ENCODE data around the gene SCTR. TPM values are rescaled to one million over a fixed set of nuclear protein-coding genes. Genes with fewer than 3 reads are reported as not detected.

The SCTR gene
- total and polyA plus RNA-seq, 2 of the 13 experiments (the other 11 are each of a cell fraction or from before 2014, with no cell fraction given), result not detected

DNA sequence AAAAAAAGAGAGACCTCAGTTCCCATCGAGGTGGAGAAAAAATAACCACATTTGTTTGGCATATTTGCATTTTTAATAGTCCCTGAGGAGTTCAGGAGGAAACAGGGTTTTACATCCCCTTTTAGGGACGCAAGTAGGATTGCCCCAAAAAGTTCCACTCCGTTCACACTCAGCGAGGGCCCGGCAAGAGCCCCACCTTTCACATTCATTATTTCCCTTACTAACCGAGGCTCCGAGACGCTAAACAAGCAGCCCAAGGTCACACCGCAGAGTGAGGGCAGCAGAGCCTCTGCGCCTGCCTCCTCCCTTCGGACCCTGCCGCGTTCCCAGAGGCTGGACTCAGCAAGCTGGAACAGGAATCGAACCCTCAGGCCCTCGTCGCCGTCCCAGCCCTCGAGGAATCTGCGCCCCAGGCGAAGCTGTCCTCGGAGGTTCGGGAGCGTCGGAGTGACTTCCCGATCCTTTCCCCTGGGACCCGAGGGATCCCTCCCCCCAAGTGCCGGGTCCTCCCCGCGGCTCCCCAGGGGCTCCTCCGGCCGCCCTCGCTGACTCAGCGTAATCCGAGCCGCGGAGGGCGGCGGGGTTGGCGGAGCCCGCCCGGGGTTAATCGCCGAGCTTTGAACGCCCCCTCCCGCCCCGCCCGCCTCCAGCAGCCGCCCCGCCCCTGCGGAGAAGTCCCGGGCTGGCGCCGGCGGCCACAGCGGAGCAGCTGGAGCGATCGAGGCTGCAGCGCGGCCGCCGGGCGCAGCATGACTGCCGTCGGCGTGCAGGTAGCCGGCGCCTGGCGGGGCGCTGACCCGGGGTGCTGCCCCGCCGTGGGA lies 92.9 kb downstream of the SCTR start, which contains the start of gene TMEM37 (continued):
- TF ChIP-seq, protein P1, sequence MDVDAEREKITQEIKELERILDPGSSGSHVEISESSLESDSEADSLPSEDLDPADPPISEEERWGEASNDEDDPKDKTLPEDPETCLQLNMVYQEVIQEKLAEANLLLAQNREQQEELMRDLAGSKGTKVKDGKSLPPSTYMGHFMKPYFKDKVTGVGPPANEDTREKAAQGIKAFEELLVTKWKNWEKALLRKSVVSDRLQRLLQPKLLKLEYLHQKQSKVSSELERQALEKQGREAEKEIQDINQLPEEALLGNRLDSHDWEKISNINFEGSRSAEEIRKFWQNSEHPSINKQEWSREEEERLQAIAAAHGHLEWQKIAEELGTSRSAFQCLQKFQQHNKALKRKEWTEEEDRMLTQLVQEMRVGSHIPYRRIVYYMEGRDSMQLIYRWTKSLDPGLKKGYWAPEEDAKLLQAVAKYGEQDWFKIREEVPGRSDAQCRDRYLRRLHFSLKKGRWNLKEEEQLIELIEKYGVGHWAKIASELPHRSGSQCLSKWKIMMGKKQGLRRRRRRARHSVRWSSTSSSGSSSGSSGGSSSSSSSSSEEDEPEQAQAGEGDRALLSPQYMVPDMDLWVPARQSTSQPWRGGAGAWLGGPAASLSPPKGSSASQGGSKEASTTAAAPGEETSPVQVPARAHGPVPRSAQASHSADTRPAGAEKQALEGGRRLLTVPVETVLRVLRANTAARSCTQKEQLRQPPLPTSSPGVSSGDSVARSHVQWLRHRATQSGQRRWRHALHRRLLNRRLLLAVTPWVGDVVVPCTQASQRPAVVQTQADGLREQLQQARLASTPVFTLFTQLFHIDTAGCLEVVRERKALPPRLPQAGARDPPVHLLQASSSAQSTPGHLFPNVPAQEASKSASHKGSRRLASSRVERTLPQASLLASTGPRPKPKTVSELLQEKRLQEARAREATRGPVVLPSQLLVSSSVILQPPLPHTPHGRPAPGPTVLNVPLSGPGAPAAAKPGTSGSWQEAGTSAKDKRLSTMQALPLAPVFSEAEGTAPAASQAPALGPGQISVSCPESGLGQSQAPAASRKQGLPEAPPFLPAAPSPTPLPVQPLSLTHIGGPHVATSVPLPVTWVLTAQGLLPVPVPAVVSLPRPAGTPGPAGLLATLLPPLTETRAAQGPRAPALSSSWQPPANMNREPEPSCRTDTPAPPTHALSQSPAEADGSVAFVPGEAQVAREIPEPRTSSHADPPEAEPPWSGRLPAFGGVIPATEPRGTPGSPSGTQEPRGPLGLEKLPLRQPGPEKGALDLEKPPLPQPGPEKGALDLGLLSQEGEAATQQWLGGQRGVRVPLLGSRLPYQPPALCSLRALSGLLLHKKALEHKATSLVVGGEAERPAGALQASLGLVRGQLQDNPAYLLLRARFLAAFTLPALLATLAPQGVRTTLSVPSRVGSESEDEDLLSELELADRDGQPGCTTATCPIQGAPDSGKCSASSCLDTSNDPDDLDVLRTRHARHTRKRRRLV (CRISPR knock-in tag; IDR thresholded peaks at IDR 0.05), result 0 out of 2 replicates have a peak, but pooled peaks have one; percentile 35
- TF ChIP-seq, protein P2, sequence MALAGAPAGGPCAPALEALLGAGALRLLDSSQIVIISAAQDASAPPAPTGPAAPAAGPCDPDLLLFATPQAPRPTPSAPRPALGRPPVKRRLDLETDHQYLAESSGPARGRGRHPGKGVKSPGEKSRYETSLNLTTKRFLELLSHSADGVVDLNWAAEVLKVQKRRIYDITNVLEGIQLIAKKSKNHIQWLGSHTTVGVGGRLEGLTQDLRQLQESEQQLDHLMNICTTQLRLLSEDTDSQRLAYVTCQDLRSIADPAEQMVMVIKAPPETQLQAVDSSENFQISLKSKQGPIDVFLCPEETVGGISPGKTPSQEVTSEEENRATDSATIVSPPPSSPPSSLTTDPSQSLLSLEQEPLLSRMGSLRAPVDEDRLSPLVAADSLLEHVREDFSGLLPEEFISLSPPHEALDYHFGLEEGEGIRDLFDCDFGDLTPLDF (CRISPR knock-in tag; IDR thresholded peaks at IDR 0.05), result 0 out of 2 replicates have a peak, but pooled peaks have one; percentile 65
- TF ChIP-seq SRSF4 (IDR thresholded peaks at IDR 0.05; ENCODE audit: low read depth, low read length, poor library complexity, severe bottlenecking) (no peak), ATF1 (CRISPR knock-in tag; IDR thresholded peaks at IDR 0.05) (no peak), HHEX (CRISPR knock-in tag; IDR thresholded peaks at IDR 0.05) (no peak), ZNF282 (IDR thresholded peaks at IDR 0.05; ENCODE audit: partially characterized antibody) (no peak), ZNF761 (CRISPR knock-in tag; conservative IDR thresholded peaks at IDR 0.05) (peak; percentile 74; the same call in 1 of the 2 replicates), ZNF350 (CRISPR knock-in tag; IDR thresholded peaks at IDR 0.05; ENCODE audit: borderline replicate concordance, low read depth) (peak; percentile 75), ZBTB38 (CRISPR knock-in tag; IDR thresholded peaks at IDR 0.05) (peak; percentile 60; the same call in 1 of the 2 replicates), JDP2 (CRISPR knock-in tag; IDR thresholded peaks at IDR 0.05; ENCODE audit: borderline replicate concordance) (peak; percentile 40; the same call in 1 of the 2 replicates), GFI1 (CRISPR knock-in tag; IDR thresholded peaks at IDR 0.05; ENCODE audit: borderline replicate concordance) (peak; percentile 82), KLF9 (CRISPR knock-in tag; IDR thresholded peaks at IDR 0.05; ENCODE audit: low read depth) (no peak), NFE2 (CRISPR knock-in tag; IDR thresholded peaks at IDR 0.05) (peak; percentile 83), FLYWCH1 (CRISPR knock-in tag; IDR thresholded peaks at IDR 0.05) (no peak), CENPX (CRISPR knock-in tag; IDR thresholded peaks at IDR 0.05) (no peak), KDM3A (CRISPR knock-in tag; IDR thresholded peaks at IDR 0.05; ENCODE audit: low read depth) (peak; percentile 50), RBM22 (optimal IDR thresholded peaks at IDR 0.05; ENCODE audit: low read length) (no peak), SPEN (CRISPR knock-in tag; IDR thresholded peaks at IDR 0.05; ENCODE audit: low read depth) (peak; percentile 83), NKX3-1 (CRISPR knock-in tag; IDR thresholded peaks at IDR 0.05) (peak; percentile 80; the same call in 1 of the 2 replicates)
- TF ChIP-seq, protein P3, sequence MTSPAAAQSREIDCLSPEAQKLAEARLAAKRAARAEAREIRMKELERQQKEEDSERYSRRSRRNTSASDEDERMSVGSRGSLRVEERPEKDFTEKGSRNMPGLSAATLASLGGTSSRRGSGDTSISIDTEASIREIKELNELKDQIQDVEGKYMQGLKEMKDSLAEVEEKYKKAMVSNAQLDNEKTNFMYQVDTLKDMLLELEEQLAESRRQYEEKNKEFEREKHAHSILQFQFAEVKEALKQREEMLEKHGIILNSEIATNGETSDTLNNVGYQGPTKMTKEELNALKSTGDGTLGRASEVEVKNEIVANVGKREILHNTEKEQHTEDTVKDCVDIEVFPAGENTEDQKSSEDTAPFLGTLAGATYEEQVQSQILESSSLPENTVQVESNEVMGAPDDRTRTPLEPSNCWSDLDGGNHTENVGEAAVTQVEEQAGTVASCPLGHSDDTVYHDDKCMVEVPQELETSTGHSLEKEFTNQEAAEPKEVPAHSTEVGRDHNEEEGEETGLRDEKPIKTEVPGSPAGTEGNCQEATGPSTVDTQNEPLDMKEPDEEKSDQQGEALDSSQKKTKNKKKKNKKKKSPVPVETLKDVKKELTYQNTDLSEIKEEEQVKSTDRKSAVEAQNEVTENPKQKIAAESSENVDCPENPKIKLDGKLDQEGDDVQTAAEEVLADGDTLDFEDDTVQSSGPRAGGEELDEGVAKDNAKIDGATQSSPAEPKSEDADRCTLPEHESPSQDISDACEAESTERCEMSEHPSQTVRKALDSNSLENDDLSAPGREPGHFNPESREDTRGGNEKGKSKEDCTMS (CRISPR knock-in tag; conservative IDR thresholded peaks at IDR 0.05), result no peak
- TF ChIP-seq, protein P4, sequence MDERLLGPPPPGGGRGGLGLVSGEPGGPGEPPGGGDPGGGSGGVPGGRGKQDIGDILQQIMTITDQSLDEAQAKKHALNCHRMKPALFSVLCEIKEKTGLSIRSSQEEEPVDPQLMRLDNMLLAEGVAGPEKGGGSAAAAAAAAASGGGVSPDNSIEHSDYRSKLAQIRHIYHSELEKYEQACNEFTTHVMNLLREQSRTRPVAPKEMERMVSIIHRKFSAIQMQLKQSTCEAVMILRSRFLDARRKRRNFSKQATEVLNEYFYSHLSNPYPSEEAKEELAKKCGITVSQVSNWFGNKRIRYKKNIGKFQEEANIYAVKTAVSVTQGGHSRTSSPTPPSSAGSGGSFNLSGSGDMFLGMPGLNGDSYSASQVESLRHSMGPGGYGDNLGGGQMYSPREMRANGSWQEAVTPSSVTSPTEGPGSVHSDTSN (CRISPR knock-in tag; IDR thresholded peaks at IDR 0.05), result no peak
